Caco-2 (cell line): ENCODE data around the gene ERBB2. TPM values are rescaled to one million over a fixed set of nuclear protein-coding genes. Genes with fewer than 3 reads are reported as not detected.

Experiments
- BruUV-seq: library from RNA; stranded (reverse); fragments of 400-500 nt; replicated peaks from 2 replicates; lab custom pipeline; 2021; lab: Mats Ljungman, UMichigan
- CTCF ChIA-PET: fragments of 300-600 bp; sonication (Branson Sonifier 250); formaldehyde crosslinking; loops from one replicate; lab custom pipeline; 2022; ENCODE audit warnings: antibody characterized with exemption; lab: Charles Lee
- POLR2A ChIA-PET: fragments of 300-600 bp; sonication (Branson Sonifier 250); formaldehyde crosslinking; loops from one replicate; lab custom pipeline; 2022; ENCODE audit warnings: antibody characterized with exemption; lab: Charles Lee
- DNase-seq, 2 experiments: peaks; one replicate each; pipeline versions ENCODE4 v3.0.0 to v3.0.0-alpha.2; 2020 to 2022
- H3K27me3 ChIP-seq: replicated peaks from 2 replicates; pipeline ENCODE4 v1.6.0; 2011; ENCODE audit warnings: low read length; ENCODE audit not compliant: control insufficient read depth, insufficient read depth
- H3K36me3 ChIP-seq: 2 replicates; pipeline ENCODE4 v1.5.1; 2011; ENCODE audit warnings: low read length; ENCODE audit not compliant: control insufficient read depth, insufficient read depth
- H3K4me1 ChIP-seq: fragments of 250-450 bp; sonication (Bioruptor Pico); 2 replicates; pipeline ENCODE4 v1.5.1; 2020; ENCODE audit warnings: mild to moderate bottlenecking
- H3K4me3 ChIP-seq: 2 replicates; pipeline ENCODE4 v1.5.1; 2011; ENCODE audit warnings: low read depth, mild to moderate bottlenecking, control low read depth, low read length
- H3K9me3 ChIP-seq: fragments of 250-450 bp; sonication (Bioruptor Pico); 2 replicates; pipeline ENCODE4 v1.5.1; 2020; ENCODE audit warnings: mild to moderate bottlenecking, moderate library complexity
- H3K27ac Mint-ChIP-seq: one replicate; pipeline ENCODE4 v1.8.0; 2022; ENCODE audit warnings: mixed read lengths; ENCODE audit not compliant: unreplicated experiment
- H3K27me3 Mint-ChIP-seq: one replicate; pipeline ENCODE4 v1.8.0; 2022; ENCODE audit warnings: mixed read lengths; ENCODE audit not compliant: insufficient read depth, unreplicated experiment
- H3K36me3 Mint-ChIP-seq: one replicate; pipeline ENCODE4 v1.8.0; 2022; ENCODE audit warnings: mild to moderate bottlenecking, mixed read lengths; ENCODE audit not compliant: insufficient read depth, unreplicated experiment
- H3K4me1 Mint-ChIP-seq: one replicate; pipeline ENCODE4 v1.8.0; 2022; ENCODE audit warnings: low read depth, mixed read lengths; ENCODE audit not compliant: unreplicated experiment
- H3K4me3 Mint-ChIP-seq: one replicate; pipeline ENCODE4 v1.8.0; 2022; ENCODE audit warnings: mild to moderate bottlenecking, moderate library complexity, mixed read lengths; ENCODE audit not compliant: unreplicated experiment
- H3K9me3 Mint-ChIP-seq: one replicate; pipeline ENCODE4 v1.8.0; 2022; ENCODE audit warnings: mixed read lengths; ENCODE audit not compliant: unreplicated experiment
- CTCF ChIP-seq, 2 experiments: fragments of 200-600 bp in 1 of 2; IDR thresholded peaks; 1 replicate in 1 of 2; 2 replicates in 1 of 2; pipeline versions ENCODE4 v1.5.1 to v1.8.0; 2011 to 2022; ENCODE audit warnings: antibody characterized with exemption in 1 of 2, control low read depth in 1 of 2, inconsistent platforms in 1 of 2, low read depth in 1 of 2, low read length in 1 of 2, mild to moderate bottlenecking in 1 of 2, moderate library complexity in 1 of 2; ENCODE audit not compliant: insufficient read depth in 1 of 2, severe bottlenecking in 1 of 2, unreplicated experiment in 1 of 2
- intact Hi-C: fragments of 100-400 bp; cut with micrococcal nuclease; formaldehyde crosslinking; loops from one replicate; pipeline ENCODE4 v1.10.0; 2022; ENCODE audit not compliant: unreplicated experiment
- total RNA-seq: library from RNA; stranded (reverse); gene quantifications from 2 replicates; pipeline ENCODE4 v1.2.3, GENCODE V29; 2022

Gene ERBB2
- total RNA-seq, 1 experiment from 2014 or later: 121 TPM

GRCh38 chr17:39701784-39702422 is 2.0 kb downstream of the ERBB2 start:
- H3K4me3 ChIP-seq: peak overlapping the region; percentile 84
- intact Hi-C loops: no loop called here
- no TSS peak for BruUV-seq
- H3K9me3 ChIP-seq: no peaks in the 10 kb centered on the region
- no peak for DNase-seq
- CTCF ChIA-PET: interaction anchor here (0.7 to 0.9 kb wide), 2 partner anchors 28 to 78 kb away, joined by 3 read pairs; no protein-coding TSS in a partner anchor
- peaks cover 30% of the 10 kb centered on the region for H3K4me1 Mint-ChIP-seq
- peaks cover 6% of the 10 kb centered on the region for H3K36me3 Mint-ChIP-seq
- no peak overlapping the region for H3K27ac Mint-ChIP-seq
- H3K4me3 Mint-ChIP-seq: peak overlapping the region; percentile 99
- H3K9me3 Mint-ChIP-seq: no peaks in the 10 kb centered on the region
- no peaks in the 10 kb centered on the region for H3K27me3 Mint-ChIP-seq
- POLR2A ChIA-PET: interaction anchor here (0.6 to 2.7 kb wide), 4 partner anchors 14 to 329 kb away, joined by 3 to 22 read pairs (median 4); partner anchors contain the start of genes MIEN1 and PGAP3
- TF ChIP-seq CTCF (IDR thresholded peaks at IDR 0.05; ENCODE audit: insufficient read depth in 1 of 2, low read depth in 1 of 2, low read length in 1 of 2, severe bottlenecking in 1 of 2, unreplicated experiment in 1 of 2): no peak
- H3K36me3 ChIP-seq: peaks cover 1% of the 10 kb centered on the region; the same call in 1 of the 2 replicates
- peaks cover 54% of the 10 kb centered on the region for H3K4me1 ChIP-seq
- no peaks in the 10 kb centered on the region for H3K27me3 ChIP-seq

- intact Hi-C loops: no loop called here
- Mint-ChIP-seq H3K36me3 (peaks cover 17% of the 10 kb centered on the region), H3K4me3 (no peak overlapping the region), H3K27ac (no peak overlapping the region), H3K27me3 (no peaks in the 10 kb centered on the region), H3K4me1 (peaks cover 30% of the 10 kb centered on the region), H3K9me3 (no peaks in the 10 kb centered on the region)
- no peak overlapping the region for H3K4me3 ChIP-seq
- no peak for TF ChIP-seq CTCF (IDR thresholded peaks at IDR 0.05; ENCODE audit: insufficient read depth in 1 of 2, low read depth in 1 of 2, low read length in 1 of 2, severe bottlenecking in 1 of 2, unreplicated experiment in 1 of 2)
- H3K36me3 ChIP-seq: peaks cover 1% of the 10 kb centered on the region; the same call in 1 of the 2 replicates
- DNase-seq: no peak
- no TSS peak for BruUV-seq
- H3K27me3 ChIP-seq: no peaks in the 10 kb centered on the region
- H3K4me1 ChIP-seq: peaks cover 54% of the 10 kb centered on the region
- POLR2A ChIA-PET: interaction anchor here (0.6 kb wide), 1 partner anchor 27 kb away, joined by 11 read pairs; no protein-coding TSS in a partner anchor
- CTCF ChIA-PET: interaction anchor here (0.5 to 0.6 kb wide), 2 partner anchors 18 to 27 kb away, joined by 3 read pairs; no protein-coding TSS in a partner anchor
- no peaks in the 10 kb centered on the region for H3K9me3 ChIP-seq
Observed at GRCh38 chr17:39702901-39703893, 3.3 kb downstream of the ERBB2 start.

GRCh38 chr17:39703913-39704312 is 4.0 kb downstream of the ERBB2 start:
- peaks cover 21% of the 10 kb centered on the region for H3K36me3 Mint-ChIP-seq
- Histone ChIP-seq H3K4me3 (no peak overlapping the region), H3K4me1 (peaks cover 46% of the 10 kb centered on the region), H3K27me3 (no peaks in the 10 kb centered on the region), H3K9me3 (no peaks in the 10 kb centered on the region), H3K36me3 (peaks cover 1% of the 10 kb centered on the region; the same call in 1 of the 2 replicates)
- no peak for DNase-seq
- POLR2A ChIA-PET: interaction anchor here (0.6 kb wide), 1 partner anchor 26 kb away, joined by 11 read pairs; no protein-coding TSS in a partner anchor
- no peak for TF ChIP-seq CTCF (IDR thresholded peaks at IDR 0.05; ENCODE audit: insufficient read depth in 1 of 2, low read depth in 1 of 2, low read length in 1 of 2, severe bottlenecking in 1 of 2, unreplicated experiment in 1 of 2)
- peak overlapping the region; percentile 76 for H3K27ac Mint-ChIP-seq
- BruUV-seq: no TSS peak
- CTCF ChIA-PET: interaction anchor here (0.6 kb wide), 1 partner anchor 12 kb away, joined by 3 read pairs; no protein-coding TSS in a partner anchor
- H3K27me3 Mint-ChIP-seq: no peaks in the 10 kb centered on the region
- H3K4me3 Mint-ChIP-seq: no peak overlapping the region
- intact Hi-C loops: no loop called here
- H3K4me1 Mint-ChIP-seq: peaks cover 27% of the 10 kb centered on the region
- no peaks in the 10 kb centered on the region for H3K9me3 Mint-ChIP-seq
